ENCODE data around the gene LAMA1. TPM values are rescaled to one million over a fixed set of nuclear protein-coding genes. Genes with fewer than 3 reads are reported as not detected.

LAMA1 gene
- polyA plus RNA-seq, 3 donors from 2014 or later: not detected

DNA sequence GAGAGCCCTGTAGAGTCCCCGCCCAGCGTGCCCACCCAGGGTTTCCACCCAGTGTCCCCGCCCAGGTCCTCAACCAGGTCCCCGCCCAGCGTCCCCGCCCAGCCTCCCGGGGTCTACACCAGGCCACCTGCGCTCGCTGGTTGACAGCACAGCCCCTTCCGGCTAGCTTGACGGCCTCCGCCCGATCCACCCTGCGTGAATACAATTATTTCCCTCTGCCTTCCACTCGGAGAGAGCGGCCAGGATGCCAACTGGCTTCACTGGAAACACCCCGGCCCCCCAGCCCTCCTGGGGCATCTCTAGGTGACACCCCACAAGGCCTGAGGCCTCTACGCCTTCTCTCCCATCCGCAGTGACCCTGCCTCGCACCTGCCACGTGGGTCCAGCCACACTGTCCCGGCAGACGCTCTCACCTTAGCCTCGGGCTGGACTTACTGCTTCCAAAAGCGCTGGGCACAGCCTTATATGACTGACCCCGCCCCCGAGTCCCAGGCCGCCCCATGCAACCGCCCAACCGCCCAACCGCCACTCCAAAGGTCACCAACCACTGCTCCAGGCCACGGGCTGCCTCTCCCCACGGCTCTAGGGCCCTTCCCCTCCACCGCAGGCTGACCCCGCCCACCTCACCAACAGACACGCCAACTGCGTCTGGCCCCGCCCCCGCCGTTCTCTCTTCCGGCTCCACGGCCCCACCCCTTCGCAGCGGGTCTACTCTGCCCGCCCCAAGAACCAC is 188.1 kb downstream of the LAMA1 start:
- Mint-ChIP-seq H3K36me3 (no peaks in the 10 kb centered on the region), H3K27me3 (ENCODE audit: low read depth in 3 of 3) (peaks cover 0 to 5% (median 0%) of the 10 kb centered on the region in 3 donors), H3K27ac (no peak overlapping the region), H3K9me3 (peaks cover 0 to 5% (median 0%) of the 10 kb centered on the region in 6 donors), H3K4me1 (no peaks in the 10 kb centered on the region), H3K4me3 (no peak overlapping the region)
- DNase-seq: no peak

- H3K9me3 Mint-ChIP-seq: peaks cover 0 to 7% (median 0%) of the 10 kb centered on the region in 6 donors
- no peak overlapping the region for H3K27ac Mint-ChIP-seq
- peaks cover 0 to 8% (median 2%) of the 10 kb centered on the region in 3 donors for H3K27me3 Mint-ChIP-seq (ENCODE audit: low read depth in 3 of 3)
- DNase-seq: no peak
- no peaks in the 10 kb centered on the region for H3K36me3 Mint-ChIP-seq
- no peaks in the 10 kb centered on the region for H3K4me1 Mint-ChIP-seq
- H3K4me3 Mint-ChIP-seq: no peak overlapping the region
Observed at GRCh38 chr18:6928359-6928758, 189.2 kb downstream of the LAMA1 start.

GRCh38 chr18:6927153-6927552 is 190.4 kb downstream of the LAMA1 start:
- H3K27me3 Mint-ChIP-seq (ENCODE audit: low read depth in 3 of 3): peaks cover 0 to 10% (median 3%) of the 10 kb centered on the region in 3 donors
- peaks cover 0 to 9% (median 0%) of the 10 kb centered on the region in 6 donors for H3K9me3 Mint-ChIP-seq
- H3K4me3 Mint-ChIP-seq: no peak overlapping the region
- H3K27ac Mint-ChIP-seq: no peak overlapping the region
- H3K36me3 Mint-ChIP-seq: no peaks in the 10 kb centered on the region
- no peaks in the 10 kb centered on the region for H3K4me1 Mint-ChIP-seq
- DNase-seq: no peak

DNA sequence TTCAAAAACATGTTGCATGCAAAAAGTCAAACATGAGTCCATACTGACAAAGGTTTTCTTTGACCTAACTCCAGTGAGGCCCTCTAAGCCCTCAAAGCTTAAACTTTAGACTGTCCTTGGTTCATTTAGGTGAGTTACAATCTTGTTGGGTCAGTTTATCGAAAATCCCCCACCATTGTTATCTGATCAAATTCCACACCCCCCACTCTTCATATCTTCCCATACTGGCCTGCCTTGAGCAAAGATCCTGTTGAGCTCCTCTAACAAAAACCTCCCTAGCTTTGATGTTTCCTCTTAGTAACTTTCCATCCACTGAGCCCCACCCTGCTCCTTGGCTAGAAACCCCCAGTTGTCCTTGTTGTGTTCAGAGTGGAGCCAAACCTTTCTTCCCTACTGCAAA is 194.4 kb downstream of the LAMA1 start:
- peaks cover 0 to 3% (median 0%) of the 10 kb centered on the region in 3 donors for H3K36me3 Mint-ChIP-seq
- H3K27me3 Mint-ChIP-seq (ENCODE audit: low read depth in 3 of 3): peaks cover 0 to 12% (median 10%) of the 10 kb centered on the region in 3 donors
- H3K4me1 Mint-ChIP-seq: no peaks in the 10 kb centered on the region
- H3K4me3 Mint-ChIP-seq: no peak overlapping the region
- no peak overlapping the region for H3K27ac Mint-ChIP-seq
- DNase-seq: no peak
- peaks cover 0 to 21% (median 4%) of the 10 kb centered on the region in 6 donors for H3K9me3 Mint-ChIP-seq

GRCh38 chr18:6921571-6921970 is 196.0 kb downstream of the LAMA1 start:
- H3K27ac Mint-ChIP-seq: no peak overlapping the region
- DNase-seq: no peak
- peaks cover 0 to 12% (median 10%) of the 10 kb centered on the region in 3 donors for H3K27me3 Mint-ChIP-seq (ENCODE audit: low read depth in 3 of 3)
- H3K4me3 Mint-ChIP-seq: no peak overlapping the region
- peaks cover 0 to 21% (median 4%) of the 10 kb centered on the region in 6 donors for H3K9me3 Mint-ChIP-seq
- H3K36me3 Mint-ChIP-seq: peaks cover 0 to 3% (median 0%) of the 10 kb centered on the region in 3 donors
- no peaks in the 10 kb centered on the region for H3K4me1 Mint-ChIP-seq

- Mint-ChIP-seq H3K9me3 (peaks cover 0 to 21% (median 4%) of the 10 kb centered on the region in 6 donors), H3K4me1 (no peaks in the 10 kb centered on the region), H3K4me3 (peak overlapping the region in 1 of 5 donors; percentile 45), H3K36me3 (peaks cover 0 to 3% (median 0%) of the 10 kb centered on the region in 3 donors), H3K27ac (no peak overlapping the region), H3K27me3 (ENCODE audit: low read depth in 3 of 3) (peaks cover 0 to 14% (median 12%) of the 10 kb centered on the region in 3 donors)
- no peak for DNase-seq
Observed at GRCh38 chr18:6920099-6920955, 197.3 kb downstream of the LAMA1 start.

GRCh38 chr18:6917072-6917471 is 200.5 kb downstream of the LAMA1 start:
- Mint-ChIP-seq H3K36me3 (peaks cover 0 to 3% (median 0%) of the 10 kb centered on the region in 3 donors), H3K4me1 (no peaks in the 10 kb centered on the region), H3K9me3 (peaks cover 0 to 18% (median 4%) of the 10 kb centered on the region in 6 donors), H3K27me3 (ENCODE audit: low read depth in 3 of 3) (peaks cover 0 to 12% (median 4%) of the 10 kb centered on the region in 3 donors), H3K27ac (no peak overlapping the region), H3K4me3 (no peak overlapping the region)
- no peak for DNase-seq

GRCh38 chr18:6901286-6901926 is 216.2 kb downstream of the LAMA1 start:
- H3K4me3 Mint-ChIP-seq: no peak overlapping the region
- H3K36me3 Mint-ChIP-seq: peaks cover 0 to 6% (median 0%) of the 10 kb centered on the region in 3 donors
- H3K27ac Mint-ChIP-seq: no peak overlapping the region
- H3K4me1 Mint-ChIP-seq: no peaks in the 10 kb centered on the region
- H3K9me3 Mint-ChIP-seq: peaks cover 11 to 34% (median 14%) of the 10 kb centered on the region in 6 donors
- no peak for DNase-seq
- H3K27me3 Mint-ChIP-seq (ENCODE audit: low read depth in 3 of 3): peaks cover 0 to 3% (median 3%) of the 10 kb centered on the region in 3 donors

GRCh38 chr18:6891788-6892187 is 225.8 kb downstream of the LAMA1 start:
- no peaks in the 10 kb centered on the region for H3K4me1 Mint-ChIP-seq

More at GRCh38 chr18:6891788-6892187, 225.8 kb downstream of the LAMA1 start:
- H3K9me3 Mint-ChIP-seq: peaks cover 0 to 4% (median 0%) of the 10 kb centered on the region in 6 donors
- DNase-seq: no peak
- H3K36me3 Mint-ChIP-seq: no peaks in the 10 kb centered on the region
- no peak overlapping the region for H3K27ac Mint-ChIP-seq
- H3K4me3 Mint-ChIP-seq: no peak overlapping the region
- H3K27me3 Mint-ChIP-seq (ENCODE audit: low read depth in 3 of 3): peaks cover 0 to 1% (median 0%) of the 10 kb centered on the region in 3 donors

Other genes starting within 250 kb of the LAMA1 start
- gene LRRC30, start 113.3 kb upstream of the LAMA1 start, polyA plus RNA-seq: not detected